Natural killer cell (primary cell): ENCODE data around the gene PARD6B. TPM values are rescaled to one million over a fixed set of nuclear protein-coding genes. Genes with fewer than 3 reads are reported as not detected.
"Not testable (repeated sequence)": the region's sequence is repeated elsewhere in the genome, so short reads cannot be mapped to it uniquely, and the experiment has no call there.

ENCODE experiments used
- ATAC-seq, 3 donors: fragments of 150-1000 bp in 2 of 3; fragments of 200-7000 bp in 1 of 3; cut with Tn5 transposase; 1 replicate in 1 of 3; 2 replicates in 2 of 3; pipeline ENCODE4 v1.10.0; 2021; ENCODE audit warnings: mild to moderate bottlenecking in 2 of 3, moderate library complexity in 2 of 3
- DNase-seq, 2 donors: peaks; one replicate each; pipeline versions ENCODE4 v3.0.0 to v3.0.0-alpha.2; 2013 to 2021; ENCODE audit warnings: mixed read lengths in 1 of 2
- H3K27ac ChIP-seq: one replicate; pipeline ENCODE4 v1.5.1; 2013; ENCODE audit warnings: mild to moderate bottlenecking, low read length
- H3K27me3 ChIP-seq: one replicate; pipeline ENCODE4 v1.6.1; 2013; ENCODE audit warnings: low read length; ENCODE audit not compliant: control insufficient read depth, insufficient read depth
- H3K36me3 ChIP-seq: one replicate; pipeline ENCODE4 v1.6.1; 2013; ENCODE audit warnings: low read length; ENCODE audit not compliant: control insufficient read depth, insufficient read depth
- H3K4me1 ChIP-seq: one replicate; pipeline ENCODE4 v1.6.1; 2013; ENCODE audit warnings: low read length; ENCODE audit not compliant: control insufficient read depth, insufficient read depth
- H3K4me3 ChIP-seq: one replicate; pipeline ENCODE4 v1.5.1; 2013; ENCODE audit warnings: low read length
- H3K9me3 ChIP-seq: one replicate; pipeline ENCODE4 v1.6.1; 2013; ENCODE audit warnings: low read length; ENCODE audit not compliant: control insufficient read depth, insufficient read depth
- H3K27ac Mint-ChIP-seq, 2 donors: one replicate each; pipeline ENCODE4 v1.8.0; 2022; ENCODE audit warnings: mild to moderate bottlenecking in 2 of 2, mixed read lengths in 2 of 2, moderate library complexity in 1 of 2
- H3K27me3 Mint-ChIP-seq, 2 donors: one replicate each; pipeline ENCODE4 v1.8.0; 2022; ENCODE audit warnings: low read depth in 2 of 2, mixed read lengths in 2 of 2
- H3K36me3 Mint-ChIP-seq: one replicate; pipeline ENCODE4 v1.8.0; 2022; ENCODE audit warnings: mixed read lengths
- H3K4me1 Mint-ChIP-seq, 2 donors: one replicate each; pipeline ENCODE4 v1.8.0; 2022; ENCODE audit warnings: mixed read lengths in 2 of 2
- H3K4me3 Mint-ChIP-seq: one replicate; pipeline ENCODE4 v1.8.0; 2022; ENCODE audit warnings: mild to moderate bottlenecking, moderate library complexity, mixed read lengths
- H3K9me3 Mint-ChIP-seq, 2 donors: one replicate each; pipeline ENCODE4 v1.8.0; 2022; ENCODE audit warnings: mixed read lengths in 2 of 2
- CTCF ChIP-seq: fragments of 200-600 bp; IDR thresholded peaks from one replicate; pipeline ENCODE4 v1.8.0; 2022; ENCODE audit warnings: antibody characterized with exemption
- WGBS: methylation state at CpG from one replicate; pipeline ENCODE4 v1.1.7; 2013; ENCODE audit warnings: missing lambda C conversion rate; ENCODE audit not compliant: insufficient coverage; 5-methylcytosine and 5-hydroxymethylcytosine counted together
- intact Hi-C: fragments of 100-400 bp; cut with micrococcal nuclease; formaldehyde crosslinking; loops from one replicate; pipeline ENCODE4 v1.14.2; 2022
- total RNA-seq, 4 donors: library from RNA; stranded (reverse); fragments of 120-200 nt in 1 of 4; gene quantifications; one replicate each; pipeline versions ENCODE4 v1.2.3 to v1.2.4, GENCODE V29; 2013 to 2022

Gene PARD6B
- total RNA-seq, 3 donors from 2014 or later (not counting 1 experiment from before 2014, with no cell fraction given) = 1.5 to 5.0 (median 4.1) TPM

GRCh38 chr20:50765674-50766073 is 34.3 kb downstream of the PARD6B start:
- Mint-ChIP-seq H3K27me3 (peaks cover 0 to 7% of the 10 kb centered on the region in 2 donors), H3K9me3 (no peaks in the 10 kb centered on the region), H3K27ac (no peak overlapping the region), H3K36me3 (no peaks in the 10 kb centered on the region), H3K4me3 (no peak overlapping the region), H3K4me1 (no peaks in the 10 kb centered on the region)
- H3K9me3 ChIP-seq = no peaks in the 10 kb centered on the region
- ATAC-seq (no peak), DNase-seq (no peak)
- H3K4me3 ChIP-seq = no peak overlapping the region
- no peaks in the 10 kb centered on the region for H3K27me3 ChIP-seq
- no peaks in the 10 kb centered on the region for H3K36me3 ChIP-seq
- 100% methylated on average over 1 of the region's 3 CpGs for WGBS
- H3K4me1 ChIP-seq = no peaks in the 10 kb centered on the region
- no peak overlapping the region for H3K27ac ChIP-seq
- TF ChIP-seq CTCF = no peak
- intact Hi-C loops = no loop called here

- ATAC-seq, H3K4me1 ChIP-seq, H3K9me3 Mint-ChIP-seq, H3K36me3 Mint-ChIP-seq, H3K27ac Mint-ChIP-seq, intact Hi-C loops, H3K27me3 Mint-ChIP-seq, DNase-seq, H3K4me3 Mint-ChIP-seq, H3K9me3 ChIP-seq, H3K36me3 ChIP-seq, H3K4me1 Mint-ChIP-seq, H3K4me3 ChIP-seq, H3K27ac ChIP-seq, H3K27me3 ChIP-seq: not testable (repeated sequence)
- WGBS = 61% methylated on average over 5 of the region's 10 CpGs
These were observed 35.8 kb downstream of the PARD6B start for GRCh38 chr20:50766955-50767809.

GRCh38 chr20:50768991-50769390 is 37.6 kb downstream of the PARD6B start:
- DNase-seq, H3K27me3 Mint-ChIP-seq, H3K36me3 Mint-ChIP-seq, H3K9me3 ChIP-seq, H3K36me3 ChIP-seq, H3K27ac ChIP-seq, intact Hi-C loops, H3K4me3 ChIP-seq, H3K4me1 ChIP-seq, H3K27me3 ChIP-seq, H3K4me1 Mint-ChIP-seq, H3K27ac Mint-ChIP-seq, H3K9me3 Mint-ChIP-seq, H3K4me3 Mint-ChIP-seq, ATAC-seq: not testable (repeated sequence)
- WGBS = no CpG with 5 or more reads among the region's 7 CpGs

- H3K4me3 Mint-ChIP-seq, H3K27me3 Mint-ChIP-seq, H3K4me1 ChIP-seq, H3K9me3 Mint-ChIP-seq, H3K27me3 ChIP-seq, H3K9me3 ChIP-seq, H3K4me3 ChIP-seq, H3K4me1 Mint-ChIP-seq, intact Hi-C loops, ATAC-seq, H3K27ac ChIP-seq, H3K36me3 Mint-ChIP-seq, DNase-seq, H3K36me3 ChIP-seq, H3K27ac Mint-ChIP-seq: not testable (repeated sequence)
- 83% methylated on average over 6 of the region's 12 CpGs for WGBS
These were observed 38.2 kb downstream of the PARD6B start for GRCh38 chr20:50769551-50770085.

GRCh38 chr20:50771419-50772080 is 40.2 kb downstream of the PARD6B start:
- DNase-seq, H3K27ac ChIP-seq, H3K27ac Mint-ChIP-seq, H3K4me3 Mint-ChIP-seq, ATAC-seq, H3K36me3 Mint-ChIP-seq, H3K27me3 ChIP-seq, H3K36me3 ChIP-seq, H3K4me1 Mint-ChIP-seq, H3K4me3 ChIP-seq, intact Hi-C loops, H3K4me1 ChIP-seq, H3K9me3 Mint-ChIP-seq, H3K9me3 ChIP-seq: not testable (repeated sequence)
- peaks cover 0 to 12% of the 10 kb centered on the region in 2 donors for H3K27me3 Mint-ChIP-seq
- WGBS = 89% methylated on average over 2 of the region's 8 CpGs
